Spleen (tissue), 11 donors: ENCODE measurements around the gene SORBS2. TPM values are rescaled to one million over a fixed set of nuclear protein-coding genes. Genes with fewer than 3 reads are reported as not detected.

Experiments used
- DNase-seq: peaks from one replicate; pipeline ENCODE4 v3.0.0-alpha.2; 2020
- H3K27ac ChIP-seq, 8 donors: fragments of 200-600 bp; sonication (generic) in 7 of 8; 1 replicate in 4 of 8; 2 replicates in 4 of 8; pipeline versions ENCODE4 v1.5.0 to v1.8.0; 2016 to 2021; ENCODE audit warnings: inconsistent platforms in 4 of 8, mild to moderate bottlenecking in 4 of 8, moderate library complexity in 1 of 8
- H3K27me3 ChIP-seq, 7 donors: fragments of 200-600 bp; sonication (generic) in 6 of 7; replicated peaks in 1 of 7; 1 replicate in 4 of 7; 2 replicates in 3 of 7; pipeline versions ENCODE4 v1.5.0 to v1.8.0; 2016 to 2021; ENCODE audit warnings: inconsistent platforms in 3 of 7, mild to moderate bottlenecking in 1 of 7
- H3K36me3 ChIP-seq, 6 donors: fragments of 200-600 bp; sonication (generic) in 5 of 6; 1 replicate in 4 of 6; 2 replicates in 2 of 6; pipeline versions ENCODE4 v1.5.0 to v1.8.0; 2016 to 2021; ENCODE audit warnings: inconsistent platforms in 2 of 6
- H3K4me1 ChIP-seq, 6 donors: fragments of 200-600 bp; sonication (generic) in 5 of 6; 1 replicate in 3 of 6; 2 replicates in 3 of 6; pipeline versions ENCODE4 v1.5.0 to v1.8.0; 2016 to 2021; ENCODE audit warnings: inconsistent platforms in 3 of 6
- H3K4me3 ChIP-seq, 8 donors: fragments of 200-600 bp; sonication (generic) in 7 of 8; 1 replicate in 4 of 8; 2 replicates in 4 of 8; pipeline versions ENCODE4 v1.5.0 to v1.8.0; 2016 to 2021; ENCODE audit warnings: inconsistent platforms in 4 of 8, mild to moderate bottlenecking in 4 of 8, moderate library complexity in 2 of 8
- H3K9me3 ChIP-seq, 8 donors: fragments of 200-600 bp; sonication (generic) in 7 of 8; 1 replicate in 4 of 8; 2 replicates in 4 of 8; pipeline versions ENCODE4 v1.5.0 to v1.8.0; 2016 to 2021; ENCODE audit warnings: inconsistent platforms in 4 of 8
- CTCF ChIP-seq, 11 experiments: fragments of 200-600 bp in 7 of 11; fragments of 450-650 bp in 4 of 11; sonication (generic) in 4 of 11; IDR thresholded peaks in 8 of 11; conservative IDR thresholded peaks in 3 of 11; 1 replicate in 7 of 11; 2 replicates in 4 of 11; pipeline versions ENCODE4 v1.4.0 to v1.8.0; 2016 to 2021; ENCODE audit warnings: antibody characterized with exemption in 11 of 11, inconsistent platforms in 4 of 11, mild to moderate bottlenecking in 1 of 11
- POLR2A ChIP-seq, 3 donors: fragments of 450-650 bp; IDR thresholded peaks; one replicate each; pipeline ENCODE4 v1.5.1; 2017; ENCODE audit warnings: antibody characterized with exemption in 3 of 3, mild to moderate bottlenecking in 1 of 3
- POLR2AphosphoS5 ChIP-seq, 3 donors: sonication (generic); formaldehyde crosslinking; IDR thresholded peaks; one replicate each; pipeline ENCODE4 v1.5.1; 2017; ENCODE audit warnings: antibody characterized with exemption in 3 of 3
- whole genome bisulfite sequencing, 5 donors: extraction: QIAGEN DNeasy Blood & Tissue Kit in 3 of 5; methylation state at CpG; one replicate each; pipeline versions ENCODE4 v1.1.5 to v1.1.7; 2013 to 2018; 5-methylcytosine and 5-hydroxymethylcytosine counted together
- intact Hi-C: fragments of 100-400 bp; cut with DNase I; formaldehyde crosslinking; loops from one replicate; pipeline ENCODE4 v1.15.0; 2023; ENCODE audit warnings: low total_unique reads
- polyA plus RNA-seq, 3 donors: library from polyadenylated mRNA; stranded (reverse); fragments of 200-250 nt; gene quantifications; one replicate each; pipeline ENCODE4 v1.2.1, GENCODE V29; 2013
- total RNA-seq, 7 donors: library from RNA; depleted of rRNA in 3 of 7; stranded (reverse); fragments of >200 nt in 3 of 7; fragmentation: NEBNext Ultra II Directional in 4 of 7; extraction: Animal tissue kit (Norgen Biotek cat#: 25700) in 4 of 7; gene quantifications; one replicate each; pipeline versions ENCODE4 v1.1.0 to v1.2.1, GENCODE V29; 2016 to 2021
- donor health status: healthy with polysubstance abuse.
- donor health status: DM: no; HTN: no; CAD: no; lungs with moderate emphysema.
- donor health status: DM: no; HTN: no; CAD: no.
- donor health status: Bipolar disorder and iron deficiency.
- donor health status: healthy.
- donor health status: DM: no; HTN: no; CAD: no.
- donor health status: DM: yes; HTN: yes; CAD: no.

The SORBS2 gene
- total and polyA plus RNA-seq, 10 donors = 5.9 to 128 (median 84.8) TPM

- no peak for DNase-seq
- Histone ChIP-seq H3K36me3 (no peaks in the 10 kb centered on the region), H3K27me3 (peaks cover 0 to 7% (median 0%) of the 10 kb centered on the region in 7 donors), H3K4me3 (peak overlapping the region in 3 of 8 donors; percentile 12 to 27 (median 18)), H3K27ac (peak overlapping the region in 7 of 8 donors; percentile 41 to 69 (median 53)), H3K4me1 (peaks cover 0 to 28% (median 9%) of the 10 kb centered on the region in 6 donors), H3K9me3 (peaks cover 0 to 8% (median 6%) of the 10 kb centered on the region in 8 donors)
- whole genome bisulfite sequencing, 5 donors = 14 to 20% (median 17%) methylated on average over 5 of the region's 5 CpGs
- intact Hi-C loops = no loop called here
- TF ChIP-seq CTCF (IDR thresholded peaks at IDR 0.05 in 8 of 11, conservative IDR thresholded peaks at IDR 0.05 in 3 of 11) (no peak), POLR2A (IDR thresholded peaks at IDR 0.05) (no peak)
Measured at GRCh38 chr4:185774845-185775680, 36.9 kb downstream of the SORBS2 start.

- H3K9me3 ChIP-seq = peaks cover 0 to 13% (median 9%) of the 10 kb centered on the region in 8 donors
- H3K27ac ChIP-seq = peak overlapping the region in 7 of 8 donors; percentile 16 to 69 (median 63)
- no peak for DNase-seq
- 39 to 74% (median 46%) methylated on average over 8 of the region's 8 CpGs for WGBS, 5 donors
- no peaks in the 10 kb centered on the region for H3K36me3 ChIP-seq
- H3K27me3 ChIP-seq = peaks cover 0 to 7% (median 0%) of the 10 kb centered on the region in 7 donors
- intact Hi-C loops = no loop called here
- peaks cover 0 to 28% (median 9%) of the 10 kb centered on the region in 6 donors for H3K4me1 ChIP-seq
- TF ChIP-seq CTCF (IDR thresholded peaks at IDR 0.05 in 8 of 11, conservative IDR thresholded peaks at IDR 0.05 in 3 of 11) (no peak), POLR2AphosphoS5 (IDR thresholded peaks at IDR 0.05) (no peak), POLR2A (IDR thresholded peaks at IDR 0.05) (no peak)
- peak overlapping the region in 4 of 8 donors; percentile 5 to 27 (median 14) for H3K4me3 ChIP-seq
Measured at GRCh38 chr4:185774131-185774653, 37.8 kb downstream of the SORBS2 start.

DNA sequence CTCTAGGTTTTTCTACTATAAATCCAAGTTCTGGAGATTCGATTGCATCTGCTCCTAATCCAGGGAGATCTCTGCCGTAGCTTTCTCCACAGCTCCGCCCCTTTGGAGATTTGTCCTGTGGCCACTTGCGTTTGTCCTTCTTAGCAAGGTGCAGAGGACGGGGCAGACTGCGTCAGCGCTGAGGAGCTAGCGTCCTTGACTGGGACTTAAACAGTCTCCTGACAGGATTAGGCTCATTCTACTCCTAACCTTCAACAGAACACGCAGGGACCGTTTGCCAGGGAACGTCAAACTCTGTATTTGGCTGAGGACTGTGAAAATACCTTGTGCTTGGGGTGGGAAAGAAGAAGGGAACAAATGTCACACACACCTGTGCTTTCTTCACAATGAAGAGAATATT lies 38.6 kb downstream of the SORBS2 start:
- Histone ChIP-seq H3K4me1 (peaks cover 0 to 28% (median 9%) of the 10 kb centered on the region in 6 donors), H3K27me3 (peaks cover 0 to 7% (median 0%) of the 10 kb centered on the region in 7 donors), H3K36me3 (no peaks in the 10 kb centered on the region), H3K4me3 (peak overlapping the region in 1 of 8 donors; percentile 18), H3K27ac (peak overlapping the region; percentile 14 to 68 (median 46)), H3K9me3 (peaks cover 0 to 13% (median 9%) of the 10 kb centered on the region in 8 donors)
- intact Hi-C loops = no loop called here
- no peak for DNase-seq
- no peak for TF ChIP-seq CTCF (IDR thresholded peaks at IDR 0.05 in 8 of 11, conservative IDR thresholded peaks at IDR 0.05 in 3 of 11)
- TF ChIP-seq POLR2AphosphoS5 (IDR thresholded peaks at IDR 0.05) = peak in 2 of 3 donors; percentile 61
- 59 to 75% (median 63%) methylated on average over 11 of the region's 11 CpGs for WGBS, 5 donors
